SK-N-SH treated with all-trans-retinoic acid at 6 μM for 48 hours (cell line): ENCODE measurements around the gene RABGAP1.

Experiments
- ATAC-seq: fragments of 200-7000 bp; cut with Tn5 transposase; 3 replicates; pipeline ENCODE4 v1.9.1; 2020; ENCODE audit warnings: mild to moderate bottlenecking, moderate library complexity
- BACH2 ChIP-seq: fragments of 250-450 bp; sonication (Bioruptor Pico); IDR thresholded peaks from 2 replicates; pipeline ENCODE4 v1.9.0; 2021; ENCODE audit warnings: mild to moderate bottlenecking, borderline replicate concordance
- CREB5 ChIP-seq: fragments of 250-450 bp; sonication (Bioruptor Pico); IDR thresholded peaks from 2 replicates; pipeline ENCODE4 v1.5.1; 2020; ENCODE audit warnings: low read depth, mild to moderate bottlenecking, moderate library complexity
- CSDC2 ChIP-seq: fragments of 250-450 bp; sonication (Bioruptor Pico); IDR thresholded peaks from 2 replicates; pipeline ENCODE4 v1.5.0; 2020; ENCODE audit warnings: mild to moderate bottlenecking, moderate library complexity
- CSRNP3 ChIP-seq: fragments of 250-450 bp; sonication (Bioruptor Pico); IDR thresholded peaks from 2 replicates; pipeline ENCODE4 v1.5.1; 2021; ENCODE audit warnings: mild to moderate bottlenecking, moderate library complexity
- ESRRG ChIP-seq: fragments of 250-450 bp; sonication (Bioruptor Pico); IDR thresholded peaks from 2 replicates; pipeline ENCODE4 v1.6.1; 2021; ENCODE audit warnings: mild to moderate bottlenecking
- GLIS3 ChIP-seq: fragments of 250-450 bp; sonication (Bioruptor Pico); IDR thresholded peaks from 2 replicates; pipeline ENCODE4 v1.5.0; 2020; ENCODE audit warnings: mild to moderate bottlenecking, moderate library complexity
- OSR1 ChIP-seq: fragments of 250-450 bp; sonication (Bioruptor Pico); IDR thresholded peaks from 2 replicates; pipeline ENCODE4 v1.8.0; 2022; ENCODE audit warnings: moderate library complexity, mild to moderate bottlenecking, inconsistent platforms
- PPARA ChIP-seq: fragments of 250-450 bp; sonication (Bioruptor Pico); IDR thresholded peaks from 2 replicates; pipeline ENCODE4 v1.5.0; 2020; ENCODE audit warnings: mild to moderate bottlenecking, borderline replicate concordance
- RARB ChIP-seq: fragments of 250-450 bp; sonication (Bioruptor Pico); IDR thresholded peaks from 2 replicates; pipeline ENCODE4 v1.8.0; 2021; ENCODE audit warnings: mild to moderate bottlenecking, moderate library complexity
- SNAI2 ChIP-seq: fragments of 250-450 bp; sonication (Bioruptor Pico); IDR thresholded peaks from 2 replicates; pipeline ENCODE4 v1.5.0; 2020; ENCODE audit warnings: mild to moderate bottlenecking, moderate library complexity
- TOX ChIP-seq: fragments of 250-450 bp; sonication (Bioruptor Pico); IDR thresholded peaks from 2 replicates; pipeline ENCODE4 v1.8.0; 2021; ENCODE audit warnings: mild to moderate bottlenecking, moderate library complexity, borderline replicate concordance
- ZC3H10 ChIP-seq: fragments of 250-450 bp; sonication (Bioruptor Pico); IDR thresholded peaks from 2 replicates; pipeline ENCODE4 v1.5.1; 2021; ENCODE audit warnings: mild to moderate bottlenecking, moderate library complexity
- ZFP3 ChIP-seq: fragments of 250-450 bp; sonication (Bioruptor Pico); IDR thresholded peaks from 2 replicates; pipeline ENCODE4 v1.5.0; 2020; ENCODE audit warnings: mild to moderate bottlenecking, moderate library complexity
- ZFP30 ChIP-seq: fragments of 450-650 bp; formaldehyde crosslinking; IDR thresholded peaks from 2 replicates; pipeline ENCODE4 v1.5.0; 2022; ENCODE audit warnings: mild to moderate bottlenecking, moderate library complexity
- ZNF565 ChIP-seq: fragments of 450-650 bp; formaldehyde crosslinking; conservative IDR thresholded peaks from 2 replicates; pipeline ENCODE4 v1.5.0; 2020; ENCODE audit warnings: low read depth, mild to moderate bottlenecking, moderate library complexity
- ZNF70 ChIP-seq: fragments of 450-650 bp; formaldehyde crosslinking; IDR thresholded peaks from 2 replicates; pipeline ENCODE4 v1.5.0; 2020; ENCODE audit warnings: mild to moderate bottlenecking, moderate library complexity
- ZNF8 ChIP-seq: fragments of 450-650 bp; formaldehyde crosslinking; IDR thresholded peaks from 2 replicates; pipeline ENCODE4 v1.5.0; 2020; ENCODE audit warnings: mild to moderate bottlenecking, moderate library complexity
- TF ChIP-seq, protein P1 (sequence below): fragments of 250-450 bp; sonication (Bioruptor Pico); IDR thresholded peaks from 2 replicates; pipeline ENCODE4 v1.8.0; 2021; ENCODE audit warnings: low read depth, mild to moderate bottlenecking, moderate library complexity, borderline replicate concordance
- TF ChIP-seq, protein P2 (sequence below): fragments of 250-450 bp; sonication (Bioruptor Pico); IDR thresholded peaks from 2 replicates; pipeline ENCODE4 v1.5.0; 2020; ENCODE audit warnings: mild to moderate bottlenecking, moderate library complexity

Gene RABGAP1

GRCh38 chr9:123108976-123109375 lies 168.2 kb downstream of the RABGAP1 start:
- TF ChIP-seq BACH2 (CRISPR knock-in tag) (no peak), PPARA (CRISPR knock-in tag) (no peak), ESRRG (no peak), ZNF565 (no peak), CREB5 (no peak), ZNF8 (CRISPR knock-in tag) (no peak), ZNF70 (CRISPR knock-in tag) (no peak), SNAI2 (CRISPR knock-in tag) (no peak), ZFP30 (CRISPR knock-in tag) (no peak), RARB (CRISPR knock-in tag) (no peak)
- TF ChIP-seq, protein P1, sequence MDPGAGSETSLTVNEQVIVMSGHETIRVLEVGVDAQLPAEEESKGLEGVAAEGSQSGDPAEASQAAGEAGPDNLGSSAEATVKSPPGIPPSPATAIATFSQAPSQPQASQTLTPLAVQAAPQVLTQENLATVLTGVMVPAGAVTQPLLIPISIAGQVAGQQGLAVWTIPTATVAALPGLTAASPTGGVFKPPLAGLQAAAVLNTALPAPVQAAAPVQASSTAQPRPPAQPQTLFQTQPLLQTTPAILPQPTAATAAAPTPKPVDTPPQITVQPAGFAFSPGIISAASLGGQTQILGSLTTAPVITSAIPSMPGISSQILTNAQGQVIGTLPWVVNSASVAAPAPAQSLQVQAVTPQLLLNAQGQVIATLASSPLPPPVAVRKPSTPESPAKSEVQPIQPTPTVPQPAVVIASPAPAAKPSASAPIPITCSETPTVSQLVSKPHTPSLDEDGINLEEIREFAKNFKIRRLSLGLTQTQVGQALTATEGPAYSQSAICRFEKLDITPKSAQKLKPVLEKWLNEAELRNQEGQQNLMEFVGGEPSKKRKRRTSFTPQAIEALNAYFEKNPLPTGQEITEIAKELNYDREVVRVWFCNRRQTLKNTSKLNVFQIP (CRISPR knock-in tag) = no peak
- TF ChIP-seq, protein P2, sequence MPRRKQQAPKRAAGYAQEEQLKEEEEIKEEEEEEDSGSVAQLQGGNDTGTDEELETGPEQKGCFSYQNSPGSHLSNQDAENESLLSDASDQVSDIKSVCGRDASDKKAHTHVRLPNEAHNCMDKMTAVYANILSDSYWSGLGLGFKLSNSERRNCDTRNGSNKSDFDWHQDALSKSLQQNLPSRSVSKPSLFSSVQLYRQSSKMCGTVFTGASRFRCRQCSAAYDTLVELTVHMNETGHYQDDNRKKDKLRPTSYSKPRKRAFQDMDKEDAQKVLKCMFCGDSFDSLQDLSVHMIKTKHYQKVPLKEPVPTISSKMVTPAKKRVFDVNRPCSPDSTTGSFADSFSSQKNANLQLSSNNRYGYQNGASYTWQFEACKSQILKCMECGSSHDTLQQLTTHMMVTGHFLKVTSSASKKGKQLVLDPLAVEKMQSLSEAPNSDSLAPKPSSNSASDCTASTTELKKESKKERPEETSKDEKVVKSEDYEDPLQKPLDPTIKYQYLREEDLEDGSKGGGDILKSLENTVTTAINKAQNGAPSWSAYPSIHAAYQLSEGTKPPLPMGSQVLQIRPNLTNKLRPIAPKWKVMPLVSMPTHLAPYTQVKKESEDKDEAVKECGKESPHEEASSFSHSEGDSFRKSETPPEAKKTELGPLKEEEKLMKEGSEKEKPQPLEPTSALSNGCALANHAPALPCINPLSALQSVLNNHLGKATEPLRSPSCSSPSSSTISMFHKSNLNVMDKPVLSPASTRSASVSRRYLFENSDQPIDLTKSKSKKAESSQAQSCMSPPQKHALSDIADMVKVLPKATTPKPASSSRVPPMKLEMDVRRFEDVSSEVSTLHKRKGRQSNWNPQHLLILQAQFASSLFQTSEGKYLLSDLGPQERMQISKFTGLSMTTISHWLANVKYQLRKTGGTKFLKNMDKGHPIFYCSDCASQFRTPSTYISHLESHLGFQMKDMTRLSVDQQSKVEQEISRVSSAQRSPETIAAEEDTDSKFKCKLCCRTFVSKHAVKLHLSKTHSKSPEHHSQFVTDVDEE = no peak
- TF ChIP-seq, all 23 proteins: peak for 0
- no peak for ATAC-seq

GRCh38 chr9:123109540-123110279 lies 168.9 kb downstream of the RABGAP1 start:
- TF ChIP-seq ZC3H10 (CRISPR knock-in tag) (no peak), ZNF8 (CRISPR knock-in tag) (no peak), CSRNP3 (CRISPR knock-in tag) (no peak), CSDC2 (CRISPR knock-in tag) (no peak), ZFP30 (CRISPR knock-in tag) (no peak), ZNF70 (CRISPR knock-in tag) (no peak), ESRRG (no peak)
- TF ChIP-seq, protein P1 (CRISPR knock-in tag) = no peak
- TF ChIP-seq, protein P2 = no peak
- ATAC-seq = no peak

- ATAC-seq = no peak
- TF ChIP-seq ZFP30 (CRISPR knock-in tag) (no peak), CSRNP3 (CRISPR knock-in tag) (no peak), OSR1 (CRISPR knock-in tag) (no peak), ZFP3 (CRISPR knock-in tag) (no peak), BACH2 (CRISPR knock-in tag) (no peak), RARB (CRISPR knock-in tag) (no peak), GLIS3 (no peak), ESRRG (no peak), TOX (CRISPR knock-in tag) (no peak), CSDC2 (CRISPR knock-in tag) (no peak), SNAI2 (CRISPR knock-in tag) (no peak)
- TF ChIP-seq, protein P1 (CRISPR knock-in tag) = no peak
Observed at GRCh38 chr9:123111427-123112014, 170.7 kb downstream of the RABGAP1 start.
